ENCODE data around the gene DCTD. TPM values are rescaled to one million over a fixed set of nuclear protein-coding genes. Genes with fewer than 3 reads are reported as not detected.

The DCTD gene
- polyA plus RNA-seq, 1 experiment, result 151 TPM

DNA sequence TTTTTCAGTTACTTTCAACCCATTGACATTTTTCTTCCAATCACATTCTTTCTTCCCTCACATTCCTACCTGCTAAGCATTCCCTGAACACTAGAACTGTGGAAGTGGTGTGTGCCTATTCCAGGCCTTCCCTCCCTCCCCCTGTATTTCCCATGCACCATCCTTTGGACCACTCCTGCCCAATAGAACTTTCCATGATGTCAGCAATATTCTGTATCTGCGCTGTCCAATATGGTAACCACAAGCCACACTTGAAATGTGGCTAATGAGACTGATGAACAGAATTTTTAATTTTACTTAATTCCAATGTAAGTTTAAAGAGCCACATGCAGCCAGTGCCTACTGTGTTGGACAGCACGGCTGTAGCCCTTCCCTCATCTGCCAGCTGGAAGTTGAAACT, 57.5 kb downstream of the DCTD start:
- Histone ChIP-seq H3K4me3 (ENCODE audit: low read depth, low read length) (no peak overlapping the region), H3K27me3 (ENCODE audit: control insufficient read depth, insufficient read depth, low read length) (no peaks in the 10 kb centered on the region; the same call in 1 of the 2 replicates), H3K36me3 (ENCODE audit: control insufficient read depth, insufficient read depth, low read length) (no peaks in the 10 kb centered on the region)
- no peak for DNase-seq (ENCODE audit: low read depth)
- POLR2A ChIA-PET, result no interaction called here
- CTCF ChIA-PET, result interaction anchor here (2.0 kb wide), 1 partner anchor 17 kb away, joined by 4 read pairs; no protein-coding TSS in a partner anchor
- no peak for TF ChIP-seq CTCF (IDR thresholded peaks at IDR 0.05; ENCODE audit: insufficient read depth, low read depth, low read length)

GRCh38 chr4:182858711-182859110, 58.5 kb downstream of the DCTD start:
- POLR2A ChIA-PET, result no interaction called here
- CTCF ChIA-PET, result interaction anchor here (2.0 kb wide), 1 partner anchor 16 kb away, joined by 4 read pairs; no protein-coding TSS in a partner anchor
- H3K4me3 ChIP-seq (ENCODE audit: low read depth, low read length), result no peak overlapping the region
- no peaks in the 10 kb centered on the region for H3K36me3 ChIP-seq (ENCODE audit: control insufficient read depth, insufficient read depth, low read length)
- no peak for DNase-seq (ENCODE audit: low read depth)
- H3K27me3 ChIP-seq (ENCODE audit: control insufficient read depth, insufficient read depth, low read length), result no peaks in the 10 kb centered on the region; the same call in 1 of the 2 replicates
- TF ChIP-seq CTCF (IDR thresholded peaks at IDR 0.05; ENCODE audit: insufficient read depth, low read depth, low read length), result no peak

DNA sequence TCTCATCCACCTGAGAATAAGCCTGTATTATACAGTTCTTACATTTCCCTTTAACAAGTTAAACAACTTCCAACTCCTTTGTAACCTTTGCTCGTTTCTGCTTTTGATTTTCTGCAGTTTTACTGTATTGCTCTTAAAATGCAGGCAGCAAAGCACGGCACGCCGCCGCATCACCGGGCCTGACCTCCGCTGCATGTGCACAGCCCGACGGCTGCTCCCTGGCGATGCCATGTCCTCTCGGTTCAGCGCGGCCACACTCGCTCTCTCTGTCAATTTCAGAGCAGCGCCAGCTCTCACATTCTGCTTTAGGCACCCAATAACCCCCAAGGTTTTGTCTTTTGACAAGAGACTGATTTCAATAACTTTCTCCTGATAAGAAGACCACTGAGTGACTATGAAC, 60.3 kb downstream of the DCTD start:
- DNase-seq (ENCODE audit: low read depth), result no peak
- Histone ChIP-seq H3K36me3 (ENCODE audit: control insufficient read depth, insufficient read depth, low read length) (no peaks in the 10 kb centered on the region), H3K4me3 (ENCODE audit: low read depth, low read length) (no peak overlapping the region), H3K27me3 (ENCODE audit: control insufficient read depth, insufficient read depth, low read length) (no peaks in the 10 kb centered on the region)
- CTCF ChIA-PET, result no interaction called here
- POLR2A ChIA-PET, result no interaction called here
- no peak for TF ChIP-seq CTCF (IDR thresholded peaks at IDR 0.05; ENCODE audit: insufficient read depth, low read depth, low read length)

- no peak for DNase-seq (ENCODE audit: low read depth)
- no peak for TF ChIP-seq CTCF (IDR thresholded peaks at IDR 0.05; ENCODE audit: insufficient read depth, low read depth, low read length)
- Histone ChIP-seq H3K27me3 (ENCODE audit: control insufficient read depth, insufficient read depth, low read length) (no peaks in the 10 kb centered on the region), H3K4me3 (ENCODE audit: low read depth, low read length) (no peak overlapping the region), H3K36me3 (ENCODE audit: control insufficient read depth, insufficient read depth, low read length) (no peaks in the 10 kb centered on the region)
- POLR2A ChIA-PET, result no interaction called here
- CTCF ChIA-PET, result no interaction called here
Measured at GRCh38 chr4:182855877-182856276, 61.3 kb downstream of the DCTD start.

GRCh38 chr4:182855312-182855711, 61.9 kb downstream of the DCTD start:
- H3K4me3 ChIP-seq (ENCODE audit: low read depth, low read length), result no peak overlapping the region
- TF ChIP-seq CTCF (IDR thresholded peaks at IDR 0.05; ENCODE audit: insufficient read depth, low read depth, low read length), result no peak
- no peaks in the 10 kb centered on the region for H3K27me3 ChIP-seq (ENCODE audit: control insufficient read depth, insufficient read depth, low read length)
- POLR2A ChIA-PET, result no interaction called here
- CTCF ChIA-PET, result no interaction called here
- no peaks in the 10 kb centered on the region for H3K36me3 ChIP-seq (ENCODE audit: control insufficient read depth, insufficient read depth, low read length)
- DNase-seq (ENCODE audit: low read depth), result no peak
